Aorta (tissue), 5 donors: Measurements from ENCODE around the gene THOP1. TPM values are rescaled to one million over a fixed set of nuclear protein-coding genes. Genes with fewer than 3 reads are reported as not detected.
"Not testable (repeated sequence)": the region's sequence is repeated elsewhere in the genome, so short reads cannot be mapped to it uniquely, and the experiment has no call there.

Experiments
- ATAC-seq: fragments of 200-7000 bp; cut with Tn5 transposase; one replicate; pipeline ENCODE4 v1.9.1; 2022; ENCODE audit warnings: moderate library complexity; ENCODE audit not compliant: low FRiP score
- DNase-seq, 2 donors: peaks; one replicate each; pipeline ENCODE4 v3.0.0-alpha.2; 2020
- H3K27ac ChIP-seq, 2 donors: one replicate each; pipeline ENCODE4 v1.5.1; 2013; ENCODE audit warnings: low read length in 2 of 2, mild to moderate bottlenecking in 2 of 2, moderate library complexity in 2 of 2, control low read depth in 1 of 2, inconsistent platforms in 1 of 2, low read depth in 1 of 2
- H3K27me3 ChIP-seq, 2 donors: one replicate each; pipeline ENCODE4 v1.6.1; 2013; ENCODE audit warnings: control low read depth in 1 of 2, low read length in 1 of 2, mild to moderate bottlenecking in 1 of 2, moderate library complexity in 1 of 2; ENCODE audit not compliant: insufficient read depth in 2 of 2, control insufficient read depth in 1 of 2
- H3K36me3 ChIP-seq, 2 donors: one replicate each; pipeline ENCODE4 v1.6.1; 2013; ENCODE audit warnings: control low read depth in 1 of 2, low read length in 1 of 2, mild to moderate bottlenecking in 1 of 2; ENCODE audit not compliant: insufficient read depth in 2 of 2, control insufficient read depth in 1 of 2
- H3K4me1 ChIP-seq, 2 donors: one replicate each; pipeline ENCODE4 v1.6.1; 2013; ENCODE audit warnings: low read length in 2 of 2, control low read depth in 1 of 2, mild to moderate bottlenecking in 1 of 2, moderate library complexity in 1 of 2; ENCODE audit not compliant: insufficient read depth in 2 of 2, control insufficient read depth in 1 of 2
- H3K4me3 ChIP-seq, 2 donors: one replicate each; pipeline ENCODE4 v1.5.1; 2013; ENCODE audit warnings: low read length in 2 of 2, control low read depth in 1 of 2, mild to moderate bottlenecking in 1 of 2
- H3K9me3 ChIP-seq: one replicate; pipeline ENCODE4 v1.6.1; 2013; ENCODE audit warnings: mild to moderate bottlenecking, low read length; ENCODE audit not compliant: control insufficient read depth
- WGBS, 2 donors: extraction: QIAGEN DNeasy Blood & Tissue Kit; methylation state at CpG; one replicate each; pipeline ENCODE4 v1.1.7; 2013; 5-methylcytosine and 5-hydroxymethylcytosine counted together
- intact Hi-C, 2 donors: fragments of 100-400 bp; cut with DNase I; formaldehyde crosslinking; loops; one replicate each; pipeline versions ENCODE4 v1.14.2 to v1.15.0; 2022
- polyA plus RNA-seq, 2 donors: library from polyadenylated mRNA; stranded (reverse); fragments of 200-250 nt; gene quantifications; one replicate each; pipeline ENCODE4 v1.2.3, GENCODE V29; 2013
- total RNA-seq, 2 donors: library from RNA; stranded (reverse); fragmentation: NEBNext Ultra II Directional; extraction: Animal tissue kit (Norgen Biotek cat#: 25700); gene quantifications; one replicate each; pipeline ENCODE4 v1.2.1, GENCODE V29; 2021
- donor health status: healthy with polysubstance abuse.
- donor health status: Bipolar disorder and iron deficiency.
- donor health status: DM: no; HTN: no; CAD: no.
- donor health status: DM: no; HTN: no; CAD: no.
- donor health status: DM: yes; HTN: yes; CAD: no.

THOP1 gene
- total and polyA plus RNA-seq, 4 donors, result 9.3 to 55.4 (median 29.8) TPM

DNA sequence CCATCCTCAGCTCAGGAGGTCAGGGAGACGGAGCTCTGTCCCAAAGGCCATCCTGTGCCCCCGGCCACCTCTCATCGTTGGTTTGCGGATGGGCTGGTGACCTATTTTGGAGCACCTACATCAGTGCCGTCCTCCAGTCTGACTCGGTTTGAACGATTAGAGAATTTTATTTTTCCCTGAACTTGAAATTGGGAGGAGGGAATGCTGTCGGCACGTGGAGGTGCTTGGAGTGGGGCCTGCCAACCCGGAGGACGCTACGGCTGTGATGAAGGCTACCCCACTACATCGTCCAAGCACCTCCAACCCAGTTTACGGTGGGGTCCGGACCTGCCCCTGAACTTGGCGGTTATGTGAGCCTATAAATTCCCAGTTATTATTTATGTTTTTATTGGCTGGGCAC is 31.3 kb downstream of the THOP1 start:
- no peak overlapping the region for H3K27ac ChIP-seq
- intact Hi-C loops, result no loop called here
- H3K4me3 ChIP-seq, result no peak overlapping the region
- no peaks in the 10 kb centered on the region for H3K4me1 ChIP-seq
- ATAC-seq, result no peak
- H3K36me3 ChIP-seq, result no peaks in the 10 kb centered on the region
- no peaks in the 10 kb centered on the region for H3K27me3 ChIP-seq
- DNase-seq, result no peak
- no peaks in the 10 kb centered on the region for H3K9me3 ChIP-seq
- WGBS, 2 donors, result 85 to 86% methylated on average over 16 of the region's 16 CpGs

DNA sequence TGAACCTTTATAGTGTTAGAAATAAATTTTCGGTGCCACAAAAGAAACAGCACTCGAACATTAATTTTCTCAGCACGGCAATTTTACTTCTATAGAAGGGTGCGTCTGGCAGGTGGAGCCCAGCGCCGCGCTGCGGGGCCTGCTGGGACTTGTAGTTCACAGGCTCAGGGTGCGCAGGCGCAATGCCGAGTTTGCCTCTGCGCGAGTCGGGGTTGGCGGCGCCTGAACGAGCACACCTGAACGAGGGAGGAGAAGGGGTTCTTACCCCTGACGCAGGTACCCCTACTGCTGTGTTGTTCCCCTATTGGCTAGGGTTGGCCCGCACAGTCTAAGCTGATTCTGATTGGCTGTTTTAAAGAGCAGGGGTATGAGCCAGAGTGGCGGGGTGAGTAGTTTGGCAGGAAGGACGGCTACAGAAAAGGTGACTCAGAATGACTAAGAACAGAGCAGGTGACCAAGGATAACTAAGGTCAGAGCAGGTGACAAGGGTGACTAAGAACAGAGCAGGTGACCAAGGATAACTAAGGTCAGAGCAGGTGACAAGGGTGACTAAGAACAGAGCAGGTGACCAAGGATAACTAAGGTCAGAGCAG is 32.0 kb downstream of the THOP1 start:
- intact Hi-C loops, ATAC-seq, H3K9me3 ChIP-seq, H3K4me1 ChIP-seq, H3K27me3 ChIP-seq, H3K27ac ChIP-seq, DNase-seq, H3K4me3 ChIP-seq, H3K36me3 ChIP-seq: not testable (repeated sequence)
- 65 to 70% methylated on average over 22 of the region's 22 CpGs for WGBS, 2 donors

DNA sequence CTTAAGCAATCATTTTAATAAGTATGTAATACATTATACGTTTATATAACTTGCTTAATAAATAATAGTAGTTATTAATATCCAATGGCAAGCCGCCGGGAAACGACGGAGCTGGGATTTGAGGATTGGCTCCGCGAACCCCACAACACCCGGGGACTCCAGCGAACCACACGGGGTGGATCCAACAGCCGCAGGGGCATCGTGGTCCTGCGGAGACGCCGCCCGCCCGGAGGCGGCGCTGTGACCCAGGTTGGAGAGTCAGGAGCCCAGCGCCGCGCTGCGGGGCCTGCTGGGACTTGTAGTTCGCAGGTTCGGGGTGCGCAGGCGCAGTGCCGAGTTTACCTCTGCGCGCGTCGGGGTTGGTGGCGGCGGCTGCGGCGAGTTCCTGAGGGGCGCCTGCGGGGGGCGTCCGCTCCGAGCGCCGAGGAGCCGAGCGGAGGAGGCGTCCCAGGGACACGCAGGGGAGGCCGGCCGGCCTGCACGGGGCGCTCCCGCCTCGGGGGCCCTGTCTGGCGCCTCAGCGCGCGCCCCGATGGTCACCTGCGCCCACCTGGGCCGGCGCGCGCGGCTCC is 34.3 kb downstream of the THOP1 start, which contains the start of gene ZNF554:
Gene ZNF554, plus strand, starts transcription at position 329 of the 572 bp plus-strand sequence. Its CDS starts 204 bp downstream, at position 533.
- Histone ChIP-seq H3K9me3 (no peaks in the 10 kb centered on the region), H3K27me3 (no peaks in the 10 kb centered on the region), H3K4me3 (peak within 1 kb of the TSS; percentile 72 to 86), H3K27ac (no peak within 1 kb of the TSS), H3K4me1 (no peaks in the 10 kb centered on the region), H3K36me3 (peaks cover 0 to 2% of the 10 kb centered on the region in 2 donors)
- 0% methylated on average over 61 to 64 of the region's 64 CpGs for WGBS, 2 donors
- intact Hi-C loops, result no loop called here
- ATAC-seq (peak; percentile 98), DNase-seq (peak; percentile 98 to 99)

DNA sequence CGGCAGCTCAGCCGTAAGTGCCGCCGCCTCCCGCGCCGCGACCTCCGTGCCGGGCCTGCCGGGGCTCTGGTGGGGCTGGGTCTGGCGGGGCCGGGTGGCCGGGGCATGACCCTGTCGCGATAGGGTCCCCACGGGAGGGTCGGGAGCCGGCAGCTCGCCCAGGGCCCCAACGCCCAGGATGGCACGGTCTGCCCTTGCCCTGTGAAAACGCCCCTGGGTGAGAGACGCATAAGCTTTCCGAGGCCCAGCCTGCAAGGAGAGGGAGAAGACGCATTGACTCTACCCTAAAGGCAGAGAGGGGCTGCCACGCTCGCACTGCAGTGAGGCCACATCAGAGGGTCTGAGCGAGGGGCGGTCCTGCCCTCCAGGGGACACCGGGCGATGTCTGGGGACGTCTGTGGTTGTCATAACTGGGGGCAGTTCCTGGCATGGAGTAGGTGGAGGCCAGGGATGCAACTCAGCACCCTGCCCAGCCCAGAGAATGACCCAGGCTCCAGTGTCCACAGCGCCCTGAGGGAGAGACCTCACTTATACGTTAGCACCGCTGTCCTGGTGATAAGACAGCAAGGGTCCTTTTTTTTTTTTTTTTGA is 34.9 kb downstream of the THOP1 start:
- Histone ChIP-seq H3K27ac (no peak overlapping the region), H3K4me3 (peak overlapping the region; percentile 72 to 86), H3K4me1 (no peaks in the 10 kb centered on the region), H3K27me3 (no peaks in the 10 kb centered on the region), H3K9me3 (no peaks in the 10 kb centered on the region), H3K36me3 (peaks cover 0 to 2% of the 10 kb centered on the region in 2 donors)
- intact Hi-C loops, result no loop called here
- 1% methylated on average over 36 of the region's 36 CpGs for WGBS, 2 donors
- ATAC-seq, result peak; percentile 37
- no peak for DNase-seq

DNA sequence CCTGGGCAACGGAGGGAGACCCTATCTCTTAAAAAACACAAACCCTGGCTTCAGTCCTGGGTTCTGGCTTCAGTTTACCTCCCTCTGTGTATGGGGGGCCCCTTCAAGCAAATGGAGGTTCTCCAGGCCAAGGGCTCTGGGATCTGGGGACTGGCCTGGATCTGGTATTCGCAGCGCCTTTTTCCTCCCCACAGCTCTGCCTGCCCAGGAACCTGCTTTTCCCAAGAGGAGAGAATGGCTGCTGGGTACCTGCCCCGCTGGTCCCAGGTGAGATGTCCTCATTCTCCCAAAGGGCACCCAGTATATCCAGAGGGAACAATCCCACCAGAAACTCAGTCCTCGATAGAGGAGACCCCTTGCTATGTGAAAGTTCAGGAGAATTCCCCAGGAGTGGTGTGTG is 37.5 kb downstream of the THOP1 start:
- Histone ChIP-seq H3K9me3 (no peaks in the 10 kb centered on the region), H3K4me1 (no peaks in the 10 kb centered on the region), H3K27me3 (no peaks in the 10 kb centered on the region), H3K27ac (no peak overlapping the region), H3K4me3 (no peak overlapping the region), H3K36me3 (peaks cover 0 to 4% of the 10 kb centered on the region in 2 donors)
- intact Hi-C loops, result no loop called here
- ATAC-seq (no peak), DNase-seq (no peak)
- WGBS, 2 donors, result 91 to 94% methylated on average over 5 of the region's 5 CpGs

DNA sequence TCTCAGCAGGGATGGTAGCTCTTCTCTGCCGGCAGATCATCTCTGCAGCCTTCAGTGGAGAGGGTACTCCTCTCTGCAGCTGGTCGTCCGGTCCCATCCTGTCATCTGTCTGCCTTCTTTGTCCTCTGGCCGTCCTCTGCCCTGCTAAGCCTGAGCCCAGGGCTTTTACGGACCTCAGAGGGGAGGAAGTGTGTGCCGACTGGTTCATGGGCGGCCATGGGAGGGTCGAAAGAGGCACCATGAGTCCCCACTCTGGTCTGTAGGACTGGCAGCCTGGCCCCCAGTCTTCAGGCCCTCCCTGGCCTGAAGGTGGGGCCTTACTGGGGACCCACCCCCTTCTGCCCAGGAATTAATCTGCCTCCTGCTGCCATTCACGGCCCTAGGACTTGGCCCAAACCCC is 38.3 kb downstream of the THOP1 start:
- intact Hi-C loops, result no loop called here
- no peaks in the 10 kb centered on the region for H3K27me3 ChIP-seq
- no peaks in the 10 kb centered on the region for H3K4me1 ChIP-seq
- no peak for ATAC-seq
- no peak overlapping the region for H3K4me3 ChIP-seq
- peaks cover 0 to 7% of the 10 kb centered on the region in 2 donors for H3K36me3 ChIP-seq
- no peak for DNase-seq
- WGBS, 2 donors, result 76% methylated on average over 9 of the region's 9 CpGs
- H3K9me3 ChIP-seq, result no peaks in the 10 kb centered on the region
- no peak overlapping the region for H3K27ac ChIP-seq

DNA sequence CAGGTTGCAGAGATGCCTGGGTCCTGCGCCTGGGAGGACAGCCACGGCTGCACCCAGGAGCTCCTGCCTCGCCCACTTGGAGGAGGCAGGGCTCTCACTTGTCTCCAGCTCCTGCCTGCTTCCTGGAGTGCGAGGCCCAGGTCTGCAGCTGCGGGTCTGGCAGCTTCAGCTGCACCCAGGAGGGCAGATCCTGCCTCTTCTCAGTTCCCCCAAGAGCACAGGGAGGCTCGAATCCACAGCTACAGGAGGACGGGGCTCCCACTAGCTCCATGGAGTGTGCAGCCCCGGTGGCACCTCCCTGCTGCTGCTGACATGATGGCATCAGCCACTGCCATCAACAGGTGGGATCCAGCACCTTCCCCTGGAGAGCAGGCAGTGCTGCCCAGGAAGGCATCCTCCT is 38.8 kb downstream of the THOP1 start:
- DNase-seq (no peak), ATAC-seq (no peak)
- intact Hi-C loops, result no loop called here
- Histone ChIP-seq H3K9me3 (no peaks in the 10 kb centered on the region), H3K27ac (no peak overlapping the region), H3K27me3 (no peaks in the 10 kb centered on the region), H3K4me1 (no peaks in the 10 kb centered on the region), H3K36me3 (peaks cover 0 to 7% of the 10 kb centered on the region in 2 donors), H3K4me3 (no peak overlapping the region)
- 77 to 86% methylated on average over 8 of the region's 8 CpGs for WGBS, 2 donors

DNA sequence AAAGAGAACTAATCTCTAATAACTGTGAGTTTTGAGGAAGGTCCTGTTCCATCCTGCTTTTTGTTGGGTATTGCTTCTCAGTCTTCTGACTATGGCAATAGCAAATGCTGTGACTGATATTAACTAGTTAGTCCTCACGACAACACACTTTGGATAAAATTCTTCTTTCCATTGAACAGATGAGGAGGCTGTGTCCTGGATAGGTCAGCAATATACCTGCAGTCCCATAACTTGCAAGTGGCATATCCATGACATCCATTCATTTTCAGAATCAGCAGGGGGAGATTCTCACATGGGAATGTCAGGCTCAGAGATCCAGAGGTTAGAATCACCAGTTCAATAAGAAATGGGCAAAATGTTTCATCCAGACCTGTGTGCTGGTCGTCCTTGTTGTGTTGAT is 41.7 kb downstream of the THOP1 start:
- Histone ChIP-seq H3K4me1 (no peaks in the 10 kb centered on the region), H3K27ac (no peak overlapping the region), H3K9me3 (peaks cover 2% of the 10 kb centered on the region), H3K4me3 (no peak overlapping the region), H3K36me3 (peaks cover 0 to 7% of the 10 kb centered on the region in 2 donors), H3K27me3 (no peaks in the 10 kb centered on the region)
- intact Hi-C loops, result no loop called here
- no peak for ATAC-seq
- 85 to 96% methylated on average over 2 of the region's 2 CpGs for WGBS, 2 donors
- no peak for DNase-seq
